ENCODE data around the gene CXCL1. TPM values are rescaled to one million over a fixed set of nuclear protein-coding genes. Genes with fewer than 3 reads are reported as not detected.

Gene CXCL1
- total RNA-seq, 5 donors from 2014 or later (not counting 1 experiment from before 2014, with no cell fraction given), result not detected

DNA sequence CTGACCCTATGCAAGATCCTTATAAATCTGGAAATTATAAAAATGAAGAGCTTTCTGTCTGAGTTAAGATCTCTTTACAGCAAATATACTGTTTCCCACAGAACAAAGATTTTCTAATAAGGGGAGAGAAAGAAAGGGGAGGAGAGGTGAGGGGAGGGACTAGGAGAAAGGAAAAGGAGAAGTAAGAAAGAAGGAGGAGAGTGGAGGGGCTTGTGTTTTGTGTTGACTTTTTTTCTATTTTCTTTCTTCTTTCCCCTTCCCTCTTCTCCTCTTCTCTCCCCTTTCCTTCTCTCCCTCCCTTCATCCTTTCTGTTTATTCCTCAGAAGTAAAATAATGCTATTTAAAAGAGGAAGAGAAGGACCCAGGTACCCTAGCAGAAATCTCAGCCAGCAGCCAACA is 26.5 kb upstream of the CXCL1 start:
- Histone ChIP-seq H3K36me3 (ENCODE audit: control insufficient read depth in 2 of 2, extremely low read depth in 1 of 2, insufficient read depth in 1 of 2, low read length in 1 of 2) (no peaks in the 10 kb centered on the region), H3K9me3 (no peaks in the 10 kb centered on the region), H3K4me1 (ENCODE audit: control insufficient read depth in 1 of 2, extremely low read depth in 1 of 2, insufficient read depth in 2 of 2, low read length in 2 of 2) (no peaks in the 10 kb centered on the region), H3K4me3 (ENCODE audit: control insufficient read depth in 1 of 2, extremely low read depth in 1 of 2, low read length in 1 of 2) (no peak overlapping the region), H3K27ac (ENCODE audit: low read length) (no peak overlapping the region), H3K27me3 (replicated peaks in 1 of 2; ENCODE audit: control insufficient read depth in 2 of 2, extremely low read depth in 1 of 2, insufficient read depth in 2 of 2, low read length in 1 of 2) (no peaks in the 10 kb centered on the region)
- no peak overlapping the region for H3K4me3 Mint-ChIP-seq
- ChIA-PET CTCF (no interaction called here), POLR2A (no interaction called here)
- no peaks in the 10 kb centered on the region for H3K9me3 Mint-ChIP-seq
- H3K4me1 Mint-ChIP-seq, result no peaks in the 10 kb centered on the region
- no peaks in the 10 kb centered on the region for H3K36me3 Mint-ChIP-seq
- H3K27me3 Mint-ChIP-seq, result peaks cover 0 to 4% of the 10 kb centered on the region in 2 donors
- no peak overlapping the region for H3K27ac Mint-ChIP-seq
- no peak for ATAC-seq (replicated peaks in 1 of 4)
- no peak for DNase-seq

DNA sequence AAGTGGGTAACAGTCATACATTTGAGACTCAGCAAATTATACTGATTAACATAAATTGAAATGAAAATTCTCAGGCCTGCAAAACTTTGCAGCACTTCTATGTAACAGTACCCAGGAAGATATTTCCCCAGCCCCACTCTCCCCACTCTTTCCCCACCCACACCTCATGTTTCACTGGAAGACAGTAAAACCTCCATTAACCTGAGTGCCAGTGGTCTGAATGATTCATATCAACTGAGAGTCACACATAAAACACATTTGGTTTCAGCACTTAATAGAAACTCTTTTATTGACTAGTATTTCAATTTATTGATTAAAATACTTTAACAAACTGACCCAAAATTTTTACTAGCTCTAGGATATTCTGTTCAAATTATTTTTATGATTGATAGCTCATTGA is 25.8 kb upstream of the CXCL1 start:
- no peak overlapping the region for H3K27ac ChIP-seq (ENCODE audit: low read length)
- H3K27me3 ChIP-seq (replicated peaks in 1 of 2; ENCODE audit: control insufficient read depth in 2 of 2, extremely low read depth in 1 of 2, insufficient read depth in 2 of 2, low read length in 1 of 2), result no peaks in the 10 kb centered on the region
- no peak overlapping the region for H3K27ac Mint-ChIP-seq
- H3K36me3 ChIP-seq (ENCODE audit: control insufficient read depth in 2 of 2, extremely low read depth in 1 of 2, insufficient read depth in 1 of 2, low read length in 1 of 2), result no peaks in the 10 kb centered on the region
- H3K4me3 Mint-ChIP-seq, result no peak overlapping the region
- H3K9me3 Mint-ChIP-seq, result no peaks in the 10 kb centered on the region
- no peaks in the 10 kb centered on the region for H3K9me3 ChIP-seq
- CTCF ChIA-PET, result no interaction called here
- H3K4me1 Mint-ChIP-seq, result no peaks in the 10 kb centered on the region
- H3K36me3 Mint-ChIP-seq, result no peaks in the 10 kb centered on the region
- POLR2A ChIA-PET, result no interaction called here
- peaks cover 0 to 9% of the 10 kb centered on the region in 2 donors for H3K27me3 Mint-ChIP-seq
- H3K4me1 ChIP-seq (ENCODE audit: control insufficient read depth in 1 of 2, extremely low read depth in 1 of 2, insufficient read depth in 2 of 2, low read length in 2 of 2), result no peaks in the 10 kb centered on the region
- ATAC-seq (replicated peaks in 1 of 4) (no peak), DNase-seq (no peak)
- no peak overlapping the region for H3K4me3 ChIP-seq (ENCODE audit: control insufficient read depth in 1 of 2, extremely low read depth in 1 of 2, low read length in 1 of 2)

DNA sequence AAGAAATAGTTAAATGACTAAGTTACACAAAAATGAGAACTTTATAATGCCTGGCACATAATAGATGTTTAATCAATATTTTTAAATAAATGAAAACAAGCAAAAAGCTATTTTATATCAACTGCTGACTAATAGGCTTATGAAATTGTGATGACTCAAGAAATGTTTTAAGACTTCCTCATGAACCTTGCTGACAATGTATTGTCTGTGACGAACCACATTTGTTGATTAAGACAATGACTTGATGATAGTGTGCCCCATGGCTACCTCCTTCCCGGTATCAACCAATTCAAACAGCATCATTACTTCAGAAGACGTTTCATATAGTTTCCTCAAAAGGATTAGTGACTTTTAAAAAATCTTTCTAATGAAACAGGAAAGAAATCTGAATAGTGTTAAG is 24.8 kb upstream of the CXCL1 start:
- no peaks in the 10 kb centered on the region for H3K27me3 ChIP-seq (replicated peaks in 1 of 2; ENCODE audit: control insufficient read depth in 2 of 2, extremely low read depth in 1 of 2, insufficient read depth in 2 of 2, low read length in 1 of 2)
- no peak overlapping the region for H3K27ac ChIP-seq (ENCODE audit: low read length)
- no peaks in the 10 kb centered on the region for H3K4me1 ChIP-seq (ENCODE audit: control insufficient read depth in 1 of 2, extremely low read depth in 1 of 2, insufficient read depth in 2 of 2, low read length in 2 of 2)
- peaks cover 0 to 8% of the 10 kb centered on the region in 2 donors for H3K27me3 Mint-ChIP-seq
- no peak for ATAC-seq (replicated peaks in 1 of 4)
- no peak for DNase-seq
- CTCF ChIA-PET, result no interaction called here
- POLR2A ChIA-PET, result no interaction called here
- no peak overlapping the region for H3K27ac Mint-ChIP-seq
- H3K36me3 ChIP-seq (ENCODE audit: control insufficient read depth in 2 of 2, extremely low read depth in 1 of 2, insufficient read depth in 1 of 2, low read length in 1 of 2), result no peaks in the 10 kb centered on the region
- no CpG with 5 or more reads among the region's 3 CpGs for WGBS (ENCODE audit: insufficient coverage)
- H3K9me3 Mint-ChIP-seq, result no peaks in the 10 kb centered on the region
- H3K4me3 Mint-ChIP-seq, result no peak overlapping the region
- no peaks in the 10 kb centered on the region for H3K9me3 ChIP-seq
- H3K4me1 Mint-ChIP-seq, result no peaks in the 10 kb centered on the region
- H3K4me3 ChIP-seq (ENCODE audit: control insufficient read depth in 1 of 2, extremely low read depth in 1 of 2, low read length in 1 of 2), result no peak overlapping the region
- no peaks in the 10 kb centered on the region for H3K36me3 Mint-ChIP-seq

DNA sequence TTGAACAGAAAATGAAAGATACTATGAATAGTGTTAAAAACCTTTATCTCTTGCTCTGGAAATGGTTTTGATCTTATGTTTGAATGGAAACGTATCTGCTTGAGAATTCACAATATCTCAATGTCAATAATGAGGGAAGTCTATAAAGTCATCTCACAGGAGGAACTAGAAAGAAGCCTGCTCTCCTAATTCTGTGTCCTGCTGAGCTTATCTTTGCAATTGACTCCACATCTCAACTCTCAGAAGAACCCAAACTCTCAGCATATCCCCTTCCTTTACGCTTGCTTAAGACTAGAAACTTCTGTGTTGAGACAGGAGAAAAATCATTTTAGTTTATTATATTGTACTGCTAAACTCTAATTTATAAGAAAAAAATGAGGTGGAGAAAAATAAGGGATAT is 24.4 kb upstream of the CXCL1 start:
- no peaks in the 10 kb centered on the region for H3K4me1 Mint-ChIP-seq
- H3K36me3 Mint-ChIP-seq, result no peaks in the 10 kb centered on the region
- peaks cover 0 to 5% of the 10 kb centered on the region in 2 donors for H3K27me3 Mint-ChIP-seq
- H3K4me1 ChIP-seq (ENCODE audit: control insufficient read depth in 1 of 2, extremely low read depth in 1 of 2, insufficient read depth in 2 of 2, low read length in 2 of 2), result no peaks in the 10 kb centered on the region
- H3K36me3 ChIP-seq (ENCODE audit: control insufficient read depth in 2 of 2, extremely low read depth in 1 of 2, insufficient read depth in 1 of 2, low read length in 1 of 2), result no peaks in the 10 kb centered on the region
- no CpG with 5 or more reads among the region's 2 CpGs for WGBS (ENCODE audit: insufficient coverage)
- H3K4me3 ChIP-seq (ENCODE audit: control insufficient read depth in 1 of 2, extremely low read depth in 1 of 2, low read length in 1 of 2), result no peak overlapping the region
- no peaks in the 10 kb centered on the region for H3K27me3 ChIP-seq (replicated peaks in 1 of 2; ENCODE audit: control insufficient read depth in 2 of 2, extremely low read depth in 1 of 2, insufficient read depth in 2 of 2, low read length in 1 of 2)
- CTCF ChIA-PET, result no interaction called here
- no peak overlapping the region for H3K27ac Mint-ChIP-seq
- POLR2A ChIA-PET, result no interaction called here
- DNase-seq (no peak), ATAC-seq (replicated peaks in 1 of 4) (no peak)
- H3K4me3 Mint-ChIP-seq, result no peak overlapping the region
- no peaks in the 10 kb centered on the region for H3K9me3 ChIP-seq
- no peak overlapping the region for H3K27ac ChIP-seq (ENCODE audit: low read length)
- no peaks in the 10 kb centered on the region for H3K9me3 Mint-ChIP-seq

DNA sequence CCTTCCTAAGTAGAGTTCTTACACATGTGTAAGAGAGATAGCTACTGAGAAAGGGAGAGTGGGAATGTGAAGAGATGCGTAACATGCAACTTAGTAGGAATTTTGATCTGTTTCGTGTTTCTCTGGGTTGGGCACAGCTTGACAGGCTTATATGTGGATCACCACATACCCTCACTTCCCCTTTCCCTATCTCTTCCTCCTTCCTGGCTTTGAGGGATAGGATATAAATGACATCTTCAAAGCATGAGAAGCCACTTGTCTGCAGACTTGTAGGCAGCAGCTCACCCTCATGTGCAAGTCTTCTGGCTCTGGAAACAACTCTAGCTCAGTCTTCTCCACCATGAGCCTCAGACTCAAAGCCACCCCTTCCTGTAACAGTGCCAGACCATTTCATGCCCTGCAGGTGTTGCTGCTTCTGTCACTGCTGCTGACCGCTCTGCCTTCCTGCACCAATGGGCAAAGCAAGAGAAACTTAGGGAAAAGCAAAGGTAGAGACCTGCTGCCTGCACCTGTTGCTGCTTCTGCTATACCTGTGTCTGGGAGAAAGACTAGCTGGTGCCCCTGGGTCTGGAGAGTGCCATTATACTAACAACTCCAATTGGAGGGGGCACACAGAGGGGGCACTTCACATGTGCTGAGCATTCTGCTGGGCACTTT is 21.5 kb upstream of the CXCL1 start:
- Histone ChIP-seq H3K36me3 (ENCODE audit: control insufficient read depth in 2 of 2, extremely low read depth in 1 of 2, insufficient read depth in 1 of 2, low read length in 1 of 2) (no peaks in the 10 kb centered on the region), H3K4me1 (ENCODE audit: control insufficient read depth in 1 of 2, extremely low read depth in 1 of 2, insufficient read depth in 2 of 2, low read length in 2 of 2) (no peaks in the 10 kb centered on the region), H3K27me3 (replicated peaks in 1 of 2; ENCODE audit: control insufficient read depth in 2 of 2, extremely low read depth in 1 of 2, insufficient read depth in 2 of 2, low read length in 1 of 2) (no peaks in the 10 kb centered on the region), H3K4me3 (ENCODE audit: control insufficient read depth in 1 of 2, extremely low read depth in 1 of 2, low read length in 1 of 2) (no peak overlapping the region), H3K9me3 (no peaks in the 10 kb centered on the region), H3K27ac (ENCODE audit: low read length) (no peak overlapping the region)
- DNase-seq, result no peak
- no peak for ATAC-seq (replicated peaks in 1 of 4)
- CTCF ChIA-PET, result interaction anchor here in 1 of 2 donors (0.7 kb wide), 1 partner anchor 12 kb away, joined by 3 read pairs; no protein-coding TSS in a partner anchor
- WGBS (ENCODE audit: insufficient coverage), result 92% methylated on average over 1 of the region's 3 CpGs
- no peak overlapping the region for H3K27ac Mint-ChIP-seq
- no peak overlapping the region for H3K4me3 Mint-ChIP-seq
- no peaks in the 10 kb centered on the region for H3K9me3 Mint-ChIP-seq
- POLR2A ChIA-PET, result interaction anchor here in 1 of 2 donors (0.6 kb wide), 1 partner anchor 244 kb away, joined by 3 read pairs; no protein-coding TSS in a partner anchor
- no peaks in the 10 kb centered on the region for H3K36me3 Mint-ChIP-seq
- H3K4me1 Mint-ChIP-seq, result no peaks in the 10 kb centered on the region
- peaks cover 2 to 5% of the 10 kb centered on the region in 2 donors for H3K27me3 Mint-ChIP-seq

DNA sequence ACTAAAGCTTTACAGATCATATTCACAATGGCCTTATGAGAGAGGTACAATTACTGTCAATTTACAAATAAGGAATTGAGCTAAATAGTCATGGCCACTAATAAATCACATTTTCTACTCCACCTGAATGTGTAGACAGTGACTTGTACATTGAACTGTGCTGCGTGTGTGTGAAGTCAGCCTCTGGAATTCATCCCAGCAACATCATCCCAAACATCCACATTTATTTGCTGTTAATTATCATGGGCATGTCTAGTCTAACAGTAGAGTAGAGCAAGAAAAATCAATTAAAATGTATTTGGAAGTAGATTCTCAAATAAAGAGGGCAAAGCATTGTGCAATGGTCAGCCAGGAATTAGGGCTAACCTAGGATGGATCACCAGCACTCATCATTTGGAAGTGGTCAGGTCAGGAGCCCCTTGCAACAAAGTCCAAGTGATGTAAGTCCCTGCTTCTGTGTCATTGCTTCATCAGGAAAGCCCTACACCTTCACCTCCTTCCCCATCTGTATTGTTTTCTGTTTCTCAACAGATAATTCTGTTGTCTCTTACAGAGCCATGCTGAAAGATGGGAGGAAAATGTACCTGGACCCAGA is 20.9 kb upstream of the CXCL1 start:
- H3K9me3 Mint-ChIP-seq, result no peaks in the 10 kb centered on the region
- POLR2A ChIA-PET, result interaction anchor here in 1 of 2 donors (0.6 kb wide), 1 partner anchor 244 kb away, joined by 3 read pairs; no protein-coding TSS in a partner anchor

More for the DNA sequence above, 20.9 kb upstream of the CXCL1 start:
- H3K36me3 Mint-ChIP-seq, result no peaks in the 10 kb centered on the region
- DNase-seq, result no peak
- peaks cover 2 to 5% of the 10 kb centered on the region in 2 donors for H3K27me3 Mint-ChIP-seq
- no peak for ATAC-seq (replicated peaks in 1 of 4)
- no peak overlapping the region for H3K4me3 Mint-ChIP-seq
- H3K27me3 ChIP-seq (replicated peaks in 1 of 2; ENCODE audit: control insufficient read depth in 2 of 2, extremely low read depth in 1 of 2, insufficient read depth in 2 of 2, low read length in 1 of 2), result no peaks in the 10 kb centered on the region
- WGBS (ENCODE audit: insufficient coverage), result no CpG with 5 or more reads among the region's 1 CpG
- H3K27ac Mint-ChIP-seq, result no peak overlapping the region
- no peak overlapping the region for H3K4me3 ChIP-seq (ENCODE audit: control insufficient read depth in 1 of 2, extremely low read depth in 1 of 2, low read length in 1 of 2)
- no peaks in the 10 kb centered on the region for H3K4me1 Mint-ChIP-seq
- no peaks in the 10 kb centered on the region for H3K4me1 ChIP-seq (ENCODE audit: control insufficient read depth in 1 of 2, extremely low read depth in 1 of 2, insufficient read depth in 2 of 2, low read length in 2 of 2)
- no peaks in the 10 kb centered on the region for H3K36me3 ChIP-seq (ENCODE audit: control insufficient read depth in 2 of 2, extremely low read depth in 1 of 2, insufficient read depth in 1 of 2, low read length in 1 of 2)
- H3K27ac ChIP-seq (ENCODE audit: low read length), result no peak overlapping the region
- CTCF ChIA-PET, result no interaction called here
- H3K9me3 ChIP-seq, result no peaks in the 10 kb centered on the region
